Skeletal muscle tissue (tissue), 4 donors: ENCODE measurements around the gene ATP7B. TPM values are rescaled to one million over a fixed set of nuclear protein-coding genes. Genes with fewer than 3 reads are reported as not detected.
"Not testable (repeated sequence)": the region's sequence is repeated elsewhere in the genome, so short reads cannot be mapped to it uniquely, and the experiment has no call there.

Experiments used
- H3K27ac ChIP-seq: one replicate; pipeline ENCODE4 v1.7.0; 2013; ENCODE audit warnings: mild to moderate bottlenecking, low read depth, low read length, inconsistent platforms
- H3K27me3 ChIP-seq, 3 donors: one replicate each; pipeline ENCODE4 v1.7.0; 2013; ENCODE audit warnings: low read length in 3 of 3; ENCODE audit not compliant: control insufficient read depth in 3 of 3, insufficient read depth in 3 of 3
- H3K36me3 ChIP-seq, 3 donors: one replicate each; pipeline ENCODE4 v1.7.0; 2013; ENCODE audit warnings: low read length in 3 of 3; ENCODE audit not compliant: control insufficient read depth in 3 of 3, insufficient read depth in 3 of 3
- H3K4me1 ChIP-seq, 3 donors: one replicate each; pipeline ENCODE4 v1.7.0; 2013; ENCODE audit warnings: low read length in 3 of 3, mild to moderate bottlenecking in 3 of 3; ENCODE audit not compliant: control insufficient read depth in 3 of 3, insufficient read depth in 3 of 3
- H3K4me3 ChIP-seq, 3 donors: one replicate each; pipeline ENCODE4 v1.7.0; 2013; ENCODE audit warnings: low read length in 3 of 3
- H3K9ac ChIP-seq, 3 donors: one replicate each; pipeline ENCODE4 v1.7.0; 2013; ENCODE audit warnings: low read length in 3 of 3, mild to moderate bottlenecking in 3 of 3, moderate library complexity in 2 of 3, low read depth in 1 of 3
- H3K9me3 ChIP-seq, 3 donors: one replicate each; pipeline ENCODE4 v1.7.0; 2013; ENCODE audit warnings: low read length in 3 of 3; ENCODE audit not compliant: control insufficient read depth in 3 of 3
- total RNA-seq: library from RNA; depleted of rRNA; stranded (reverse); fragments of >200 nt; gene quantifications from one replicate; pipeline ENCODE4 v1.2.3, GENCODE V29; 2014
- donor health status: Osteomylitis.

The ATP7B gene
- total RNA-seq, 1 donor from 2014 or later, result 6.3 TPM

DNA sequence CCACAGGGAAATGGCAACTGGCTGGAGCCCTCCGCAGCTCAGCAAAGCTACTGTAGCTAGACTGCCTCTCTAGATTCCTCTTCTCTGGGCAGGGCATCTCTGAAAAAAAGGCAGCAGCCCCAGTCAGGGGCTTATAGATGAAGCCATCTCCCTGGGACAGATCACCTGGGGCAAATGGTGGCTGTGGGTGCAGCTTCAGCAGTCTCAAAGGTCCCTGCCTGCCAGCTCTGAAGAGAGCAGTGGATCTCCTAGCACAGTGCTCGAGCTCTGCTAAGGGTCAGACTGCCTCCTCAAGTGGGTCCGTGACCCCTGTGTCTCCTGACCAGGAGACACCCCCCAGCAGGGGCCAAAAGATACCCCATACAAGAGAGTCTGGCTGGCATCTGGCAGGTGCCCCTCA is 28.0 kb downstream of the ATP7B start:
- not testable (repeated sequence) for H3K27ac ChIP-seq, H3K9me3 ChIP-seq, H3K9ac ChIP-seq, H3K4me1 ChIP-seq, H3K36me3 ChIP-seq, H3K27me3 ChIP-seq, H3K4me3 ChIP-seq

DNA sequence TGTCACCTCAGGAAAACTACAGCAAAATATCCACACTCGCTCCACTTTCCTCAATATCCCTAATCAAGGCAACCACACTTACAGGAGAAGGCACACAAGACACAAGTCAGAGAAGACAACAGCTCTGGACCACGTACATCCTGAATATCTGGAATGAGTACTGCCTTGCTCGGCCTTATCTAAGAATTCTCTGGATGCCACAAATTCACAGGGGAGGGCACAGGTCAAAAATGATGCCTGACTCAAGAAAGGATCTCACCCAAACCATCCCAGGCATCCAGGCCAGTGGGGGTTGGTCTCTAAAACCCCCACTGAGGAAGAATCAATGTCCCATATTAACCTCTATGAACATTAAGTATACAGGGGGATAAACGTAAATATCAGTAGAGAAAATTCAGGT is 29.9 kb downstream of the ATP7B start:
- Histone ChIP-seq H3K4me1 (no peaks in the 10 kb centered on the region), H3K4me3 (no peak overlapping the region), H3K9me3 (no peaks in the 10 kb centered on the region), H3K27ac (no peak overlapping the region), H3K9ac (no peak overlapping the region), H3K36me3 (no peaks in the 10 kb centered on the region), H3K27me3 (no peaks in the 10 kb centered on the region)

DNA sequence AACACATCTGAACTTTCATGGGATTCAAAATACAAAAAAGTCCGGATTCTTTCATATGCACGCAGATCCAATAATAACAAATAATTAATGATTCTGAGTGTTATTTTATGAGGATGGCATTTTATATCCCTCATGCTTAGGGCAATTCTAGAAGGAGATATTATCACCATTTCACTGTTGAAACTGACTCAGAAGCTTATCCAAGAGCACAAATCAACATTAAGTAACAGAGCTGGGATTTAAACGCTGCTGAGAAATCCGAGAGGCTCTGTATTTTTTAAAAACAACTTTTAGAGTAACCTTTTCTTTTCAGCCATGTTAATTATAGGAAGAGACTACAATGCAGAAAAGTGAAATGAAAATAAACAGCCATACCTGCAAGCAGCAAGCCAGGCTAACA is 30.3 kb downstream of the ATP7B start:
- H3K4me3 ChIP-seq, result no peak overlapping the region
- H3K4me1 ChIP-seq, result no peaks in the 10 kb centered on the region
- H3K9ac ChIP-seq, result no peak overlapping the region
- H3K36me3 ChIP-seq, result no peaks in the 10 kb centered on the region
- H3K27me3 ChIP-seq, result no peaks in the 10 kb centered on the region
- H3K27ac ChIP-seq, result no peak overlapping the region
- no peaks in the 10 kb centered on the region for H3K9me3 ChIP-seq

DNA sequence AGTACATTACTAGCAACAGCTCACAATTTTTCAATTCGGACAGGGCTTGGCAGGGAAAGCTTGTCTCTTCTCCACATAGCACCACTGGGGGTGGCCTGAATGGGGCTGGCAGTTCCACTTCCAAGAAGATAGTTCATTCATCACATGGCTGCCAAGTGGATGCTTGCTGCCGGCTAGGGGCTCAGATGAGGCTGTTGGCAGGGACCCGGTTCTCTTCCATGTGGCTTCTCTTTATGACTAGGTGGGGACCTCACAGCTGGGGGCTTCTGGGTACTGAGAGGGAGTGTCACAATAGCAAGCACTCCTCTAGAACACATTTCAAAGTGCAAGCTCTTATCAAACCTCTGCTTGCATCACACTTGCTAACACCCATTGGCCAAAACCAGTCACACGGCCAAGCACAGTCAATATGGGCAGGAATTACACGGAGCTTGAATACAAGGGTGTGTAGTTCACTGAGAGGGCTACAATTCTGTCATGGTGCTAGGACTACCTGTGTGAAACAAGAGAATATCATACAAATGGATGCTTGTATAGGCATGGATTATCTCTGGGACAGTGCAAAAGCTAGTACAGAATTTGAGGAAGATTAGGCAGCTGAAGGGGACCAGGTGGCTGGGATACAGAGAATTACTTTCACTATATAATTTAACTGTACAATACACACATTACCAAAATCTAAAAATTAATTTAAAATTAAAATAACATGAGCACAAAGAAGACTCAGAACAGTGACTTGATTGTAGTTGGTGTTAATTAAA is 32.3 kb downstream of the ATP7B start:
- Histone ChIP-seq H3K9me3 (no peaks in the 10 kb centered on the region), H3K27ac (no peak overlapping the region), H3K9ac (no peak overlapping the region), H3K36me3 (peaks cover 0 to 7% (median 0%) of the 10 kb centered on the region in 3 donors), H3K4me3 (no peak overlapping the region), H3K27me3 (no peaks in the 10 kb centered on the region), H3K4me1 (no peaks in the 10 kb centered on the region)

DNA sequence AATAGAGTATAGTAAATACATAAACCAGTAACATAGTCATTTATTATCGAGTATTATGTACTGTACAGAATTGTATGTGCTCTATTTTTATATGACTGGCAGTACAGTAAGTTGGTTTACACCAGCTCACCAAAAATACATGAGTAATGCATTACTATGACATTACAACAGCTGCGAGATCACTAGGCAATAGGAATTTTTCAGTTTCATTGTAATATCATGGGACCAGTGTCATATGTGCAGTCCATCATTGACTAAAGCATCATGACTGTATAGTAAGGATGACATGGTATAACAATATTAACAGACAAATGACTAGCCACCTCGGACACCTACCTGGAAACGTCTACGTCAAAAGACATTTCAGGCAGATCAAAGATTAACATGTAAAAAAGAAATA is 33.6 kb downstream of the ATP7B start:
- no peaks in the 10 kb centered on the region for H3K27me3 ChIP-seq
- no peak overlapping the region for H3K4me3 ChIP-seq
- no peaks in the 10 kb centered on the region for H3K9me3 ChIP-seq

DNA sequence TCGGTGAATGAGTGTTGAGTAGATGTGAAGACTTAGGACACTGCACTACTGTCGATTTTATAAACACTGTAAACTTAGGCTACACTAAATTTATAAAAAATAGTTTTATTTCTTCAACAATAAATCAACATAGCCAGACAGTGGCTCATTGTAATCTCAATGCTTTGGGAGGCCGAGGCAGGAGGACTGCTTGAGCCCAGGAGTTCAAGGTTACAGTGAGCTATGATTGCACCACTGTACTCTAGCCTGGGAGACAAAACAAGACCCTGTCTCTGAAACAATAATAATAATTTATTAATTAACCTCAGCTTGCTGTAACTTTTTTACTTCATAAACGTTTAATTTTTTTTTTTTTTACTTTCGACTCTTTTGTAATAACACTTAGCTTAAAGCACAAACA is 34.4 kb downstream of the ATP7B start:
- Histone ChIP-seq H3K4me3 (no peak overlapping the region), H3K4me1 (no peaks in the 10 kb centered on the region), H3K9ac (no peak overlapping the region), H3K9me3 (no peaks in the 10 kb centered on the region), H3K27me3 (no peaks in the 10 kb centered on the region), H3K36me3 (peaks cover 0 to 9% (median 0%) of the 10 kb centered on the region in 3 donors), H3K27ac (no peak overlapping the region)

More for the DNA sequence above, 33.6 kb downstream of the ATP7B start:
- Histone ChIP-seq H3K4me1 (no peaks in the 10 kb centered on the region), H3K36me3 (peaks cover 0 to 9% (median 0%) of the 10 kb centered on the region in 3 donors), H3K27ac (no peak overlapping the region), H3K9ac (no peak overlapping the region)

DNA sequence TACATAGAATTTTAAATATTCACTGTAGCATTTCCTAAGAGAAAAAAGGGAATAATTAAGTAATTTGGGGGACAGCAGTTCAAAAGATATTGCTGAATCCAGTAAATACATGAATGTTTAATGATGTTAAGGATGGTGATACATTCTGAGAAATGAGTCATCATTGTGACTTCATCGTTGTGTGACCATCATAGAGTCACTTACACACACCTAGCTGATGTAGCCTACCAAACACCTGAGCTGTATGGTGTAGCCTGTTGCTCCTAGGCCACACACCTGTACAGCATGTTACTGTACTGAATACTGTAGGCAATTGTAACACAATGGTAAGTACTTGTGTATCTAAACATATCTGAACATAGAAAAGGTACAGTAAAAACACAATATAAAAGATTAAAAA is 34.8 kb downstream of the ATP7B start:
- Histone ChIP-seq H3K4me1 (no peaks in the 10 kb centered on the region), H3K27ac (no peak overlapping the region), H3K36me3 (peaks cover 0 to 9% (median 0%) of the 10 kb centered on the region in 3 donors), H3K27me3 (no peaks in the 10 kb centered on the region), H3K9ac (no peak overlapping the region), H3K9me3 (no peaks in the 10 kb centered on the region), H3K4me3 (no peak overlapping the region)

DNA sequence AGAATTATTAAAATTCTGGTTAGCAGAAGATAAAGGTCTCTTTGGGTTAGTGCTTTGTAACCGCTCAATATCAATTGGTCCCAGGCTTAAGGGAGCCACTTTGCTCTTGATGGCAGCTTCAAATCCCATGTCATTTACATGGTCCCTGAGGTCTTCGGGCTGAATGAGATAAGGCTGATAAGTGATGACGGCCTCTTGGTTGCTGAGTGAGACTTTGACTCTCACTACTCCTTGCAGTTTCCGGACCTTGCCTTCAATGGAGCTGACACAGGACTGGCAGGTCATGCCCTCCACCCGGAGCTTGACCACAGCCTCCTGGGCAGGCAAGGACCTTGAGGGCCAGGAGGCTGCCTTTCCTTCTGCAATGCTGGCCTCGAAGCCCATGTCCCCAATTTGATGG is 36.8 kb downstream of the ATP7B start:
- H3K27ac ChIP-seq, result no peak overlapping the region
- no peaks in the 10 kb centered on the region for H3K27me3 ChIP-seq

DNA sequence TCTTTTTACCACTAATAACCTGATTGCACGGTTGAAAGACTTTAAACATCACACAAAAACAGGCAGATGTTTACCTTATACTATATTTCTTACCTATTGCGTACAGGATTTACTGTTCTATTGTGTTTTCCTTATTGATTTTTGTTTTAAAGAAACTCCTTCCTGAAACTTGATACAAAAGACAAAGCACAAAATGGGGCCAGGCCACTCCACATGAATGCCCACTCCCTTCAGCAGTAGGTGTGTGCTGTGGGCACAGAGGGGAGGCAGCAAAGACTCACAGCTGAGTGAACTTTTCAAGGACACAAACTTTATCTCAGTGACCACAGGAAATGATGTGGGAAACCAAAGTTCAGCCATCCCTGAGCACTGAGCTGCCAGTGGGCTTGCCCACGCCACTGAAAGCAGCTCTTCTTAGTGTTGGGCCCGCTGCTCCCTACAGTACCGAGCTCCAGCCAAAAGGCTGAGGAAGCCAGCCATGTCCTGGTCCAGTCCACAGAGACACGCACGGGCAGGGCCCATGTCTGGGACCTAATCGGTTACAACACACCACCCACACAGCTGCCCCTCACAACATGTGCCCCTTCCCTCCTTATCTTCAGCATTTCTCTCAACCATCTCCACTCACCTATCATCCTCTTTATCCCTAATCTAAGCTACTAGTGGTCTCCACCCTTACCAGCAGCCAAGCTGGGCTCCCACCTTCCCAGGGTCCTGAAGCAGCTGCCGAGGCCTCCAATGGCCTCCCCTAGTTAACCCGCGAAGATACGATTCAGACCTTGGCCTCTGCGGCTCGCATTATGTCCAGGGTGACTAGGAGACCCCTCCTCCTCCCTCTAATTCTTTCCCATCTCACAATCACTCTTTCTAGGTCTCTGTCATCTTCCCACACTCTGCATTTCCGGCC is 39.5 kb downstream of the ATP7B start:
- Histone ChIP-seq H3K27ac (no peak overlapping the region), H3K36me3 (peaks cover 0 to 23% (median 4%) of the 10 kb centered on the region in 3 donors), H3K9ac (no peak overlapping the region), H3K4me3 (no peak overlapping the region), H3K4me1 (no peaks in the 10 kb centered on the region), H3K9me3 (no peaks in the 10 kb centered on the region), H3K27me3 (no peaks in the 10 kb centered on the region)

More for the DNA sequence above, 36.8 kb downstream of the ATP7B start:
- peaks cover 0 to 14% (median 4%) of the 10 kb centered on the region in 3 donors for H3K36me3 ChIP-seq
- no peaks in the 10 kb centered on the region for H3K4me1 ChIP-seq
- no peak overlapping the region for H3K9ac ChIP-seq
- H3K9me3 ChIP-seq, result no peaks in the 10 kb centered on the region
- H3K4me3 ChIP-seq, result no peak overlapping the region

DNA sequence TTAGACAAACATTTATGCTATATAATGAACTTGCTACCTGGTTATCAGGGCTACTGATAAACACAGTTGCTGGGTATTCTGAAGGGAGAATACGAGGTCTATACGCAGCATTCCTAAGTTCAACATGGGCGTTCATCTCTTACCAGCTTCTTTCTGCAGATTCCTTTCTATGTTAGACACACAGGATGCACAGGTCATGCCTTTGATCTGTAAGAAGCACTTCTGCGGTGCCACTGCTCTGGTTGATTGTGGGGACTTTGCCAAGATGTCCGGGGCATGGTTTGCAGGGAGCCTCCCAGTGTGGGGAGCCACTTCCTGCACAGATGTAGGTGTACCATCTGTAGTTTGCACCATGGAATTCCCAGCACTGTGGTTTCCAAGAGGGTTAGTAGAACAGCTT is 40.9 kb downstream of the ATP7B start:
- H3K4me1 ChIP-seq, result no peaks in the 10 kb centered on the region
- no peaks in the 10 kb centered on the region for H3K27me3 ChIP-seq
- H3K9me3 ChIP-seq, result no peaks in the 10 kb centered on the region
- H3K27ac ChIP-seq, result no peak overlapping the region
- H3K36me3 ChIP-seq, result peaks cover 0 to 24% (median 4%) of the 10 kb centered on the region in 3 donors
- no peak overlapping the region for H3K9ac ChIP-seq
- H3K4me3 ChIP-seq, result no peak overlapping the region
